Ovary (tissue), 10 donors: ENCODE data around the gene OR8K1. TPM values are rescaled to one million over a fixed set of nuclear protein-coding genes. Genes with fewer than 3 reads are reported as not detected.

Experiments
- DNase-seq, 5 donors: peaks; one replicate each; pipeline ENCODE4 v3.0.0-alpha.2; 2019 to 2020
- H3K27ac ChIP-seq, 2 donors: fragments of 200-600 bp; one replicate each; pipeline versions ENCODE4 v1.5.1 to v1.8.0; 2019 to 2022
- H3K27me3 ChIP-seq: fragments of 200-600 bp; one replicate; pipeline ENCODE4 v1.8.0; 2022
- H3K36me3 ChIP-seq: fragments of 200-600 bp; sonication (generic); one replicate; pipeline ENCODE4 v1.5.1; 2019
- H3K4me1 ChIP-seq: one replicate; pipeline ENCODE4 v1.8.1; 2013; ENCODE audit warnings: mild to moderate bottlenecking, moderate library complexity; ENCODE audit not compliant: insufficient read depth
- H3K4me3 ChIP-seq: fragments of 200-600 bp; sonication (generic); one replicate; pipeline ENCODE4 v1.5.1; 2017
- H3K9me3 ChIP-seq, 2 donors: fragments of 200-600 bp in 1 of 2; sonication (generic) in 1 of 2; one replicate each; pipeline versions ENCODE4 v1.5.1 to v1.8.1; 2013 to 2019; ENCODE audit warnings: mild to moderate bottlenecking in 1 of 2, moderate library complexity in 1 of 2
- CTCF ChIP-seq, 3 donors: fragments of 450-650 bp in 2 of 3; fragments of 200-600 bp in 1 of 3; IDR thresholded peaks; one replicate each; pipeline versions ENCODE4 v1.5.1 to v1.8.0; 2016 to 2022; ENCODE audit warnings: antibody characterized with exemption in 3 of 3, mild to moderate bottlenecking in 1 of 3
- EP300 ChIP-seq: sonication (generic); formaldehyde crosslinking; IDR thresholded peaks from one replicate; pipeline ENCODE4 v1.6.1; 2017; ENCODE audit warnings: antibody characterized with exemption
- POLR2A ChIP-seq: fragments of 450-650 bp; IDR thresholded peaks from one replicate; pipeline ENCODE4 v1.6.1; 2017; ENCODE audit warnings: antibody characterized with exemption, mild to moderate bottlenecking, moderate library complexity
- WGBS, 3 donors: extraction: QIAGEN DNeasy Blood & Tissue Kit in 1 of 3; methylation state at CpG; one replicate each; pipeline versions ENCODE4 v1.1.5 to v1.1.7; 2013 to 2017; 5-methylcytosine and 5-hydroxymethylcytosine counted together
- intact Hi-C, 4 donors: fragments of 100-400 bp; cut with DNase I; formaldehyde crosslinking; loops; one replicate each; pipeline versions ENCODE4 v1.11.0 to v1.15.1; 2022 to 2023
- long read RNA-seq, 3 donors: library from polyadenylated mRNA in 2 of 3; unstranded in 2 of 3; transcript quantifications; one replicate each; pipeline ENCODE4 v2.0.0 and lab custom pipeline, GENCODE V29; 2021 to 2026
- polyA plus RNA-seq, 2 donors: library from polyadenylated mRNA; stranded (reverse); fragments of 200-250 nt in 1 of 2; fragments of 350-450 nt in 1 of 2; fragmentation: Illumina TruSeq in 1 of 2; extraction: RNeasy Lipid Tissue Mini Kit (QIAGEN cat#74804) in 1 of 2; gene quantifications; one replicate each; pipeline ENCODE4 v1.2.3, GENCODE V29; 2013 to 2014
- total RNA-seq, 7 donors: library from RNA; depleted of rRNA in 2 of 7; stranded (reverse); fragments of >200 nt in 2 of 7; fragmentation: NEBNext Ultra II Directional in 3 of 7; extraction: Animal tissue kit (Norgen Biotek cat#: 25700) in 3 of 7; gene quantifications; one replicate each; pipeline versions ENCODE4 v1.1.0 to v1.2.4, GENCODE V29; 2016 to 2023
- donor health status: DM: no; HTN: no; CAD: no; lungs with moderate emphysema.
- donor health status: DM: no; HTN: no; CAD: no.
- donor health status: Bipolar disorder and iron deficiency.
- donor health status: DM: yes; HTN: yes; CAD: no.
- donor health status: DM: no; HTN: no; CAD: no.
- donor health status: DM: yes; HTN: yes; CAD: no.

Gene OR8K1
- total RNA-seq (not detected), polyA plus RNA-seq (not detected)
- long read RNA-seq, donor 1: 0 reads
- long read RNA-seq, donor 2: 0 reads
- long read RNA-seq, donor 3: 0 reads

GRCh38 chr11:56345739-56346138 is at the start of gene OR8K1:
OR8K1 (plus strand) TSS chr11:56346039; CDS start chr11:56346039, 0 bp downstream.
- Histone ChIP-seq H3K36me3 (no peaks in the 10 kb centered on the region), H3K4me3 (no peak within 1 kb of the TSS), H3K27ac (no peak within 1 kb of the TSS), H3K9me3 (no peaks in the 10 kb centered on the region), H3K4me1 (no peaks in the 10 kb centered on the region), H3K27me3 (no peaks in the 10 kb centered on the region)
- WGBS, 3 donors: 83 to 95% (median 94%) methylated on average over 1 of the region's 1 CpG
- no peak for TF ChIP-seq EP300
- TF ChIP-seq POLR2A: no peak
- no peak for TF ChIP-seq CTCF (IDR thresholded peaks at IDR 0.05)
- intact Hi-C loops: no loop called here
- DNase-seq: no peak

- no peak for TF ChIP-seq CTCF (IDR thresholded peaks at IDR 0.05)
- TF ChIP-seq EP300: no peak
- no peak for TF ChIP-seq POLR2A
- intact Hi-C loops: no loop called here
- Histone ChIP-seq H3K4me3 (no peak overlapping the region), H3K27ac (no peak overlapping the region), H3K27me3 (no peaks in the 10 kb centered on the region), H3K9me3 (no peaks in the 10 kb centered on the region), H3K36me3 (no peaks in the 10 kb centered on the region), H3K4me1 (no peaks in the 10 kb centered on the region)
- no peak for DNase-seq
- 76 to 90% (median 84%) methylated on average over 4 of the region's 4 CpGs for WGBS, 3 donors
Observed at GRCh38 chr11:56296898-56297297, 48.9 kb upstream of the OR8K1 start.

GRCh38 chr11:56307836-56308235 is 38.0 kb upstream of the OR8K1 start:
- Histone ChIP-seq H3K36me3 (no peaks in the 10 kb centered on the region), H3K9me3 (no peaks in the 10 kb centered on the region), H3K27ac (no peak overlapping the region), H3K27me3 (no peaks in the 10 kb centered on the region), H3K4me1 (no peaks in the 10 kb centered on the region), H3K4me3 (no peak overlapping the region)
- no peak for DNase-seq
- WGBS, 3 donors: 83 to 92% (median 84%) methylated on average over 3 of the region's 3 CpGs
- TF ChIP-seq CTCF (IDR thresholded peaks at IDR 0.05) (no peak), POLR2A (no peak), EP300 (no peak)
- intact Hi-C loops: no loop called here

GRCh38 chr11:56314844-56315243 is 31.0 kb upstream of the OR8K1 start, which contains the start of gene OR8K3:
OR8K3 (plus strand) TSS chr11:56315144; CDS start chr11:56318307, 3,163 bp downstream.
- H3K36me3 ChIP-seq: no peaks in the 10 kb centered on the region
- no peak within 1 kb of the TSS for H3K4me3 ChIP-seq
- no peak within 1 kb of the TSS for H3K27ac ChIP-seq
- no peaks in the 10 kb centered on the region for H3K9me3 ChIP-seq
- intact Hi-C loops: no loop called here
- no peak for DNase-seq
- H3K4me1 ChIP-seq: no peaks in the 10 kb centered on the region
- no peaks in the 10 kb centered on the region for H3K27me3 ChIP-seq
- TF ChIP-seq POLR2A (no peak), CTCF (IDR thresholded peaks at IDR 0.05) (no peak)
